ENCODE data around the gene CNMD. TPM values are rescaled to one million over a fixed set of nuclear protein-coding genes. Genes with fewer than 3 reads are reported as not detected.

Gene CNMD
- total and polyA plus RNA-seq, 2 of the 4 experiments (the other 2 are of a cell fraction) = not detected

DNA sequence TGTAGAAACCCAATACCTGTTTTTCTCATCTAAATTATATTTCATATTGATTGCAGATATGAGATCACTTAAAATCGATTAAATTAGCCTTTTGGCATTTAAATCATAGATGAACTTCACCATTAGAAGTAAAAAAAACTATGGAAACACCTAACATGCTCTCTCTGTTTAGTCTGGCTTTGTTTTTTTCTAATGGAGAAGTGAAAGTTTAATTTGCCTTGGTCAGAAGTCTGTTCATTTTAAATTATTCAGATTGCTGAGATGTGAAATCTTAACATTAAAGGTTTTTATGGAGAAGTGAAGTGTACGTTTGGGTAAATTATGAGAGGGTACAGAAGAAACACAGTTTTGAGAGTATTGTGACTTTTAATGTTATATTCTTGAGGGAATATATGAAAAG, 80.3 kb downstream of the CNMD start:
- Histone ChIP-seq H3K4me2 (ENCODE audit: low read depth, low read length) (no peak overlapping the region), H2BK20ac (ENCODE audit: low read depth, low read length) (no peak overlapping the region), H3K9me3 (ENCODE audit: control insufficient read depth, insufficient read depth, low read length) (no peaks in the 10 kb centered on the region), H2BK120ac (ENCODE audit: low read depth, low read length) (no peak overlapping the region), H3K27ac (ENCODE audit: insufficient read depth, low read length) (no peak overlapping the region), H3K14ac (replicated peaks; ENCODE audit: low read depth, low read length) (no peak overlapping the region), H3K4ac (ENCODE audit: low read depth, low read length) (no peak overlapping the region), H2AFZ (replicated peaks; ENCODE audit: low read length, poor library complexity) (no peak overlapping the region), H4K8ac (ENCODE audit: low read depth in 2 of 2, low read length in 2 of 2) (no peak overlapping the region), H4K5ac (ENCODE audit: low read depth, low read length) (no peak overlapping the region), H4K20me1 (ENCODE audit: insufficient read depth, low read length) (peaks cover 5% of the 10 kb centered on the region; the same call in 1 of the 2 replicates), H3K56ac (ENCODE audit: extremely low read depth, insufficient read depth, low read length) (no peak overlapping the region), H3K9ac (ENCODE audit: low read depth, low read length) (no peak overlapping the region), H2AK9ac (replicated peaks; ENCODE audit: low read depth, low read length, poor library complexity) (no peak overlapping the region), H3K18ac (ENCODE audit: low read depth, low read length) (no peak overlapping the region), H4K91ac (ENCODE audit: insufficient read depth, low read depth, low read length) (no peak overlapping the region), H3K27me3 (ENCODE audit: control insufficient read depth, insufficient read depth, low read length) (no peaks in the 10 kb centered on the region), H3K9me1 (ENCODE audit: insufficient read depth, low read length) (no peaks in the 10 kb centered on the region), H2BK5ac (ENCODE audit: low read depth, low read length, poor library complexity, severe bottlenecking) (no peak overlapping the region), H2AK5ac (ENCODE audit: low read depth, low read length) (no peak overlapping the region), H3K23ac (ENCODE audit: low read depth, low read length) (no peak overlapping the region), H3K4me1 (ENCODE audit: control insufficient read depth, insufficient read depth, low read length) (no peaks in the 10 kb centered on the region), H3K79me1 (ENCODE audit: low read depth in 1 of 2, low read length in 2 of 2) (peaks cover 4 to 20% of the 10 kb centered on the region in 2 experiments; a peak in 3 of 4 replicates), H2BK15ac (ENCODE audit: low read depth, low read length) (no peak overlapping the region), H3K36me3 (ENCODE audit: control insufficient read depth, insufficient read depth, low read length) (peaks cover 22% of the 10 kb centered on the region), H3K4me3 (ENCODE audit: insufficient read depth, low read depth, low read length) (no peak overlapping the region)
- intact Hi-C loops (cut with micrococcal nuclease) = loop anchor here (10.0 kb wide), 1 partner anchor 85 kb away; no protein-coding TSS in a partner anchor
- in situ Hi-C loops (cut with MboI; ENCODE audit: low sequenced_read_pairs) = loop anchor here (10.0 kb wide), 1 partner anchor 205 kb away; the partner anchor contains the start of genes CKAP2 and VPS36
- ChIA-PET POLR2A (ENCODE audit: unreplicated experiment) (no interaction called here), CTCF (no interaction called here)
- no peak for ATAC-seq (ENCODE audit: low read depth)
- 100% methylated on average over 1 of the region's 2 CpGs; no CpG with 5 or more reads in 1 of the 2 experiments for WGBS, 2 experiments (ENCODE audit: extremely low coverage in 2 of 2, insufficient read length in 1 of 2)
- dilution Hi-C loops (cut with HindIII; ENCODE audit: low sequenced_read_pairs, unreplicated experiment) = no loop called here
- TF ChIP-seq CTCF (conservative IDR thresholded peaks at IDR 0.05; ENCODE audit: low read depth, low read length) = no peak
- TF ChIP-seq RFX5 (IDR thresholded peaks at IDR 0.05; ENCODE audit: low read depth, low read length) = no peak
- TF ChIP-seq CHD1 (IDR thresholded peaks at IDR 0.05; ENCODE audit: low read depth, low read length) = no peak
- TF ChIP-seq CEBPB (IDR thresholded peaks at IDR 0.05; ENCODE audit: low read depth, low read length) = no peak
- no peak for TF ChIP-seq ELK1 (IDR thresholded peaks at IDR 0.05; ENCODE audit: borderline replicate concordance, low read depth, low read length)
- TF ChIP-seq POLR2A (IDR thresholded peaks at IDR 0.05; ENCODE audit: low read depth, low read length) = no peak
- TF ChIP-seq BHLHE40 (IDR thresholded peaks at IDR 0.05; ENCODE audit: low read depth, low read length) = no peak
- TF ChIP-seq SMC3 (IDR thresholded peaks at IDR 0.05; ENCODE audit: low read depth, low read length) = no peak
- no peak for TF ChIP-seq RCOR1 (IDR thresholded peaks at IDR 0.05; ENCODE audit: insufficient replicate concordance, low read length)
- no peak for TF ChIP-seq NFE2L2 (IDR thresholded peaks at IDR 0.05; ENCODE audit: low read depth, low read length)
- no peak for TF ChIP-seq MAZ (IDR thresholded peaks at IDR 0.05; ENCODE audit: borderline replicate concordance, low read depth, low read length)
- BruUV-seq (replicated peaks) = no TSS peak
- no peak for DNase-seq
